HCT116 (cell line): ENCODE results near the gene SLC25A12. TPM values are rescaled to one million over a fixed set of nuclear protein-coding genes. Genes with fewer than 3 reads are reported as not detected.

ENCODE experiments used
- ATAC-seq: fragments of 200-7000 bp; cut with Tn5 transposase; 2 replicates; pipeline ENCODE4 v1.9.1; 2020; ENCODE audit warnings: mild to moderate bottlenecking, moderate library complexity
- BruUV-seq: library from RNA; stranded (reverse); fragments of 400-500 nt; replicated peaks from 2 replicates; lab custom pipeline; 2021; lab: Mats Ljungman, UMichigan
- CTCF ChIA-PET: fragments of 300-600 bp; sonication (Branson Sonifier 250); formaldehyde crosslinking; loops from one replicate; lab custom pipeline; 2021; ENCODE audit warnings: antibody characterized with exemption; lab: Charles Lee
- POLR2A ChIA-PET: fragments of 300-600, 350-600 bp; sonication (Branson Sonifier 250); formaldehyde crosslinking; loops from one replicate; lab custom pipeline; 2021; ENCODE audit warnings: antibody characterized with exemption; lab: Charles Lee
- RAD21 ChIA-PET, 2 experiments: fragments of 300-600 bp; sonication (Branson Sonifier 250); formaldehyde crosslinking; loops; one replicate each; lab custom pipeline; 2023; ENCODE audit warnings: low total read pairs in 2 of 2; ENCODE audit not compliant: uncharacterized antibody in 2 of 2, unreplicated experiment in 2 of 2, low non-redundant PET in 1 of 2; lab: Charles Lee
- DNase-seq: peaks from one replicate; pipeline ENCODE4 v3.0.0-alpha.2; 2010; ENCODE audit warnings: low read depth, low spot score
- H2AFZ ChIP-seq: fragments of 200-600 bp; shearing (Covaris generic), sonication (generic); 2 replicates; pipeline ENCODE4 v1.6.1; 2017; ENCODE audit warnings: low read depth, mixed run types, mixed read lengths, antibody characterized with exemption, low read length; ENCODE audit not compliant: poor library complexity, severe bottlenecking
- H3K27ac ChIP-seq: 2 replicates; pipeline ENCODE4 v1.5.1; 2012; ENCODE audit warnings: low read depth, low read length
- H3K27me3 ChIP-seq: fragments of 200-600 bp; sonication (generic); 2 replicates; pipeline ENCODE4 v1.6.1; 2016; ENCODE audit warnings: mixed run types, low read length, mixed read lengths; ENCODE audit not compliant: insufficient read depth
- H3K36me3 ChIP-seq, 2 experiments: fragments of 200-500 bp in 1 of 2; fragments of 200-600 bp in 1 of 2; sonication (Bioruptor generic) in 1 of 2; sonication (generic) in 1 of 2; 2 replicates each; pipeline versions ENCODE4 v1.5.1 to v1.6.1; 2014 to 2016; ENCODE audit warnings: low read length in 2 of 2, inconsistent platforms in 1 of 2, mixed read lengths in 1 of 2, mixed run types in 1 of 2; ENCODE audit not compliant: insufficient read depth in 2 of 2, control insufficient read depth in 1 of 2
- H3K4me1 ChIP-seq, 2 experiments: fragments of 200-600 bp in 1 of 2; sonication (generic) in 1 of 2; 2 replicates each; pipeline versions ENCODE4 v1.5.1 to v1.6.1; 2012 to 2017; ENCODE audit warnings: low read length in 2 of 2, inconsistent platforms in 1 of 2, mild to moderate bottlenecking in 1 of 2, mixed read lengths in 1 of 2, mixed run types in 1 of 2, moderate library complexity in 1 of 2; ENCODE audit not compliant: insufficient read depth in 2 of 2, control insufficient read depth in 1 of 2
- H3K4me2 ChIP-seq: fragments of 200-600 bp; sonication (generic); 2 replicates; pipeline ENCODE4 v1.6.1; 2017; ENCODE audit warnings: mixed run types, low read length, mixed read lengths
- H3K4me3 ChIP-seq, 2 experiments: fragments of 200-600 bp in 1 of 2; sonication (generic) in 1 of 2; replicated peaks in 1 of 2; 2 replicates each; pipeline ENCODE4 v1.5.1; 2011 to 2016; ENCODE audit warnings: low read length in 2 of 2, control low read depth in 1 of 2, low read depth in 1 of 2, mild to moderate bottlenecking in 1 of 2, mixed read lengths in 1 of 2, mixed run types in 1 of 2
- H3K79me2 ChIP-seq: fragments of 200-600 bp; sonication (generic); 2 replicates; pipeline ENCODE4 v1.6.1; 2017; ENCODE audit warnings: mild to moderate bottlenecking, mixed run types, low read length, moderate library complexity, mixed read lengths; ENCODE audit not compliant: insufficient read depth
- H3K9ac ChIP-seq: fragments of 200-600 bp; sonication (generic); 2 replicates; pipeline ENCODE4 v1.6.1; 2016; ENCODE audit warnings: low read length, mixed read lengths
- H3K9me2 ChIP-seq: fragments of 200-600 bp; sonication (generic), shearing (Covaris generic); 2 replicates; pipeline ENCODE4 v1.6.1; 2017; ENCODE audit warnings: mixed run types, mild to moderate bottlenecking, moderate library complexity; ENCODE audit not compliant: insufficient read depth
- H3K9me3 ChIP-seq, 2 experiments: fragments of 200-500 bp in 1 of 2; fragments of 200-600 bp in 1 of 2; sonication (Bioruptor generic) in 1 of 2; sonication (generic) in 1 of 2; 2 replicates each; pipeline ENCODE4 v1.6.1; 2014 to 2017; ENCODE audit warnings: low read length in 2 of 2, mixed read lengths in 2 of 2, inconsistent platforms in 1 of 2, low read depth in 1 of 2, mild to moderate bottlenecking in 1 of 2, mixed run types in 1 of 2, moderate library complexity in 1 of 2; ENCODE audit not compliant: control insufficient read depth in 1 of 2, insufficient read depth in 1 of 2
- H4K20me1 ChIP-seq: fragments of 200-600 bp; sonication (generic), shearing (Covaris generic); 2 replicates; pipeline ENCODE4 v1.6.1; 2017; ENCODE audit warnings: mixed run types, mild to moderate bottlenecking, moderate library complexity; ENCODE audit not compliant: insufficient read depth
- CBX3 ChIP-seq: IDR thresholded peaks from 2 replicates; pipeline ENCODE4 v1.6.1; 2012; ENCODE audit warnings: low read depth
- CEBPB ChIP-seq: IDR thresholded peaks from 2 replicates; pipeline ENCODE4 v1.6.1; 2012; ENCODE audit warnings: low read depth
- CTCF ChIP-seq, 3 experiments: fragments of 200-600 bp in 1 of 3; sonication (generic) in 1 of 3; IDR thresholded peaks in 2 of 3; conservative IDR thresholded peaks in 1 of 3; 2 replicates each; pipeline ENCODE4 v1.5.1; 2012 to 2017; ENCODE audit warnings: low read depth in 2 of 3, low read length in 2 of 3, antibody characterized with exemption in 1 of 3, borderline replicate concordance in 1 of 3, control low read depth in 1 of 3, mild to moderate bottlenecking in 1 of 3, mixed read lengths in 1 of 3, mixed run types in 1 of 3, moderate library complexity in 1 of 3; ENCODE audit not compliant: insufficient read depth in 1 of 3
- EGR1 ChIP-seq: IDR thresholded peaks from 2 replicates; pipeline ENCODE4 v1.6.1; 2012; ENCODE audit warnings: low read depth
- ELF1 ChIP-seq: IDR thresholded peaks from 2 replicates; pipeline ENCODE4 v1.6.1; 2012; ENCODE audit warnings: low read depth, borderline replicate concordance
- EZH2 ChIP-seq: fragments of 200-600 bp; sonication (generic); IDR thresholded peaks from 2 replicates; pipeline ENCODE4 v1.6.1; 2017; ENCODE audit warnings: antibody characterized with exemption, mixed run types
- EZH2phosphoT487 ChIP-seq: fragments of 200-600 bp; IDR thresholded peaks from 2 replicates; pipeline ENCODE4 v1.6.1; 2018; ENCODE audit warnings: antibody characterized with exemption, borderline replicate concordance
- FOSL1 ChIP-seq: IDR thresholded peaks from 2 replicates; pipeline ENCODE4 v1.6.1; 2012; ENCODE audit warnings: low read depth
- JUND ChIP-seq: IDR thresholded peaks from 2 replicates; pipeline ENCODE4 v1.6.1; 2012
- MAX ChIP-seq: IDR thresholded peaks from 2 replicates; pipeline ENCODE4 v1.6.1; 2012
- POLR2A ChIP-seq: IDR thresholded peaks from 2 replicates; pipeline ENCODE4 v1.7.0; 2011; ENCODE audit warnings: borderline replicate concordance; ENCODE audit not compliant: insufficient read depth, insufficient read length; ENCODE audit errors: extremely low read depth
- POLR2AphosphoS5 ChIP-seq: IDR thresholded peaks from 2 replicates; pipeline ENCODE4 v1.6.1; 2011; ENCODE audit warnings: mild to moderate bottlenecking, low read depth, low read length, moderate library complexity
- RAD21 ChIP-seq: IDR thresholded peaks from 2 replicates; pipeline ENCODE4 v1.6.1; 2012; ENCODE audit warnings: low read depth, mild to moderate bottlenecking
- SIN3A ChIP-seq: IDR thresholded peaks from 2 replicates; pipeline ENCODE4 v1.6.1; 2012; ENCODE audit warnings: low read depth
- SRF ChIP-seq: IDR thresholded peaks from 2 replicates; pipeline ENCODE4 v1.6.1; 2012; ENCODE audit warnings: low read depth
- YY1 ChIP-seq: IDR thresholded peaks from 2 replicates; pipeline ENCODE4 v1.6.1; 2011; ENCODE audit warnings: low read length, low read depth, moderate library complexity, mild to moderate bottlenecking; ENCODE audit not compliant: insufficient replicate concordance; ENCODE audit errors: extremely low read depth
- ZBTB33 ChIP-seq: IDR thresholded peaks from 2 replicates; pipeline ENCODE4 v1.6.1; 2011; ENCODE audit warnings: mild to moderate bottlenecking, low read length, moderate library complexity; ENCODE audit not compliant: insufficient replicate concordance; ENCODE audit errors: extremely low read depth
- ZFX ChIP-seq: fragments of 450-650 bp; IDR thresholded peaks from 2 replicates; pipeline ENCODE4 v1.6.1; 2017
- intact Hi-C: fragments of 100-400 bp; cut with micrococcal nuclease; formaldehyde crosslinking; loops from 2 replicates; pipeline ENCODE4 v1.10.0; 2022
- total RNA-seq: library from RNA; stranded (reverse); gene quantifications from one replicate; pipeline ENCODE4 v1.2.1, GENCODE V29; 2021; ENCODE audit not compliant: unreplicated experiment
- TF ChIP-seq, protein P1 (sequence below): IDR thresholded peaks from 2 replicates; pipeline ENCODE4 v1.6.1; 2012; ENCODE audit warnings: low read depth
- TF ChIP-seq, protein P2 (sequence below): IDR thresholded peaks from 2 replicates; pipeline ENCODE4 v1.6.1; 2012

Gene SLC25A12
- total RNA-seq, 1 experiment from 2014 or later = 16.0 TPM

DNA sequence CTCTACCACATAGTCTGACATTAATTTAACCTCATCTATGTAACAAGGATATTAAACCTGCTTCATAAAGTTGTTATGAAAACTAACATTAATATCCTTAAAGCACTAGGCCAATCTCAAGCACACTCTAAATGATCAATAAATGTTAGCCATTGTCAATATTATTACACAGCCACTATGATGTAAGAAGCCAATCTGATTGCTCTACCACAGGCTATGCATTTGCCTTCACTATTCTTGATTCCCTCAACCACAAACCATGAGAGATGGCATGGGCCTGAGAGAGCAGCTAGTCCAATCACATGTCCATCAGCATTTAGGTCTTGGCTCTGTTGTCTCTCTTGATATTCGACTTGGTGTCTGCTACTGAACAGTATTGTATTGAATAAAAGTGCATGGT is 4.2 kb downstream of the SLC25A12 start:
- TF ChIP-seq, protein P1, sequence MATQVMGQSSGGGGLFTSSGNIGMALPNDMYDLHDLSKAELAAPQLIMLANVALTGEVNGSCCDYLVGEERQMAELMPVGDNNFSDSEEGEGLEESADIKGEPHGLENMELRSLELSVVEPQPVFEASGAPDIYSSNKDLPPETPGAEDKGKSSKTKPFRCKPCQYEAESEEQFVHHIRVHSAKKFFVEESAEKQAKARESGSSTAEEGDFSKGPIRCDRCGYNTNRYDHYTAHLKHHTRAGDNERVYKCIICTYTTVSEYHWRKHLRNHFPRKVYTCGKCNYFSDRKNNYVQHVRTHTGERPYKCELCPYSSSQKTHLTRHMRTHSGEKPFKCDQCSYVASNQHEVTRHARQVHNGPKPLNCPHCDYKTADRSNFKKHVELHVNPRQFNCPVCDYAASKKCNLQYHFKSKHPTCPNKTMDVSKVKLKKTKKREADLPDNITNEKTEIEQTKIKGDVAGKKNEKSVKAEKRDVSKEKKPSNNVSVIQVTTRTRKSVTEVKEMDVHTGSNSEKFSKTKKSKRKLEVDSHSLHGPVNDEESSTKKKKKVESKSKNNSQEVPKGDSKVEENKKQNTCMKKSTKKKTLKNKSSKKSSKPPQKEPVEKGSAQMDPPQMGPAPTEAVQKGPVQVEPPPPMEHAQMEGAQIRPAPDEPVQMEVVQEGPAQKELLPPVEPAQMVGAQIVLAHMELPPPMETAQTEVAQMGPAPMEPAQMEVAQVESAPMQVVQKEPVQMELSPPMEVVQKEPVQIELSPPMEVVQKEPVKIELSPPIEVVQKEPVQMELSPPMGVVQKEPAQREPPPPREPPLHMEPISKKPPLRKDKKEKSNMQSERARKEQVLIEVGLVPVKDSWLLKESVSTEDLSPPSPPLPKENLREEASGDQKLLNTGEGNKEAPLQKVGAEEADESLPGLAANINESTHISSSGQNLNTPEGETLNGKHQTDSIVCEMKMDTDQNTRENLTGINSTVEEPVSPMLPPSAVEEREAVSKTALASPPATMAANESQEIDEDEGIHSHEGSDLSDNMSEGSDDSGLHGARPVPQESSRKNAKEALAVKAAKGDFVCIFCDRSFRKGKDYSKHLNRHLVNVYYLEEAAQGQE = no peak
- TF ChIP-seq RAD21 = no peak
- TF ChIP-seq ZFX = no peak
- TF ChIP-seq SRF = no peak
- no peak for TF ChIP-seq CEBPB
- no peak for TF ChIP-seq FOSL1
- TF ChIP-seq POLR2AphosphoS5 = no peak
- TF ChIP-seq EZH2 = no peak
- no peak for TF ChIP-seq SIN3A
- no peak for TF ChIP-seq CBX3
- TF ChIP-seq POLR2A = no peak
- no peak for TF ChIP-seq JUND
- TF ChIP-seq, protein P2, sequence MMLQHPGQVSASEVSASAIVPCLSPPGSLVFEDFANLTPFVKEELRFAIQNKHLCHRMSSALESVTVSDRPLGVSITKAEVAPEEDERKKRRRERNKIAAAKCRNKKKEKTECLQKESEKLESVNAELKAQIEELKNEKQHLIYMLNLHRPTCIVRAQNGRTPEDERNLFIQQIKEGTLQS = no peak
- no peak for TF ChIP-seq CTCF (IDR thresholded peaks at IDR 0.05 in 2 of 3, conservative IDR thresholded peaks at IDR 0.05 in 1 of 3; ENCODE audit: borderline replicate concordance in 1 of 3, insufficient read depth in 1 of 3, low read depth in 2 of 3, low read length in 2 of 3)
- no peak for TF ChIP-seq ZBTB33
- TF ChIP-seq YY1 = no peak
- no peak for TF ChIP-seq MAX
- TF ChIP-seq ELF1 = no peak
- no peak for TF ChIP-seq EGR1
- TF ChIP-seq EZH2phosphoT487 = no peak
- TF ChIP-seq, all 23 proteins: peak for 0
- ATAC-seq (no peak), DNase-seq (no peak)
- ChIA-PET POLR2A (no interaction called here), RAD21 (interaction anchor here in 1 of 2 experiments (0.6 kb wide), 1 partner anchor 25 kb away, joined by 4 read pairs; no protein-coding TSS in a partner anchor), CTCF (no interaction called here)
- Histone ChIP-seq H3K4me2 (no peak overlapping the region), H4K20me1 (no peaks in the 10 kb centered on the region), H3K27me3 (no peaks in the 10 kb centered on the region), H3K9me2 (no peaks in the 10 kb centered on the region), H3K4me3 (no peak overlapping the region), H3K36me3 (peaks cover 0 to 7% of the 10 kb centered on the region in 2 experiments; a peak in 1 of 4 replicates), H3K27ac (no peak overlapping the region), H3K9ac (no peak overlapping the region), H3K9me3 (no peaks in the 10 kb centered on the region), H3K79me2 (peaks cover 13% of the 10 kb centered on the region), H2AFZ (no peak overlapping the region), H3K4me1 (peaks cover 8 to 15% of the 10 kb centered on the region in 2 experiments; a peak in 3 of 4 replicates)
- BruUV-seq = no TSS peak
- intact Hi-C loops = no loop called here
